Muscle layer of colon (tissue), 2 donors: ENCODE data around the gene MYO18B.

ENCODE experiments used
- H3K27ac ChIP-seq: one replicate; pipeline ENCODE4 v1.7.0; 2013; ENCODE audit warnings: low read depth, mild to moderate bottlenecking, low read length, moderate library complexity
- H3K27me3 ChIP-seq, 2 donors: one replicate each; pipeline ENCODE4 v1.7.0; 2013; ENCODE audit warnings: low read length in 2 of 2, mild to moderate bottlenecking in 2 of 2; ENCODE audit not compliant: insufficient read depth in 2 of 2, control insufficient read depth in 1 of 2
- H3K36me3 ChIP-seq: one replicate; pipeline ENCODE4 v1.7.0; 2013; ENCODE audit warnings: mild to moderate bottlenecking, low read length; ENCODE audit not compliant: insufficient read depth
- H3K4me1 ChIP-seq: one replicate; pipeline ENCODE4 v1.7.0; 2013; ENCODE audit warnings: mild to moderate bottlenecking, low read length; ENCODE audit not compliant: insufficient read depth
- H3K4me3 ChIP-seq, 2 donors: one replicate each; pipeline ENCODE4 v1.7.0; 2013; ENCODE audit warnings: low read length in 2 of 2, low read depth in 1 of 2, mild to moderate bottlenecking in 1 of 2, moderate library complexity in 1 of 2
- H3K9ac ChIP-seq: one replicate; pipeline ENCODE4 v1.7.0; 2013; ENCODE audit warnings: low read length
- H3K9me3 ChIP-seq: one replicate; pipeline ENCODE4 v1.7.0; 2013; ENCODE audit warnings: mild to moderate bottlenecking, low read length
- donor health status: abdominal sarcoma.
- donor health status: Adenocarcinoma of cecum.

The MYO18B gene

DNA sequence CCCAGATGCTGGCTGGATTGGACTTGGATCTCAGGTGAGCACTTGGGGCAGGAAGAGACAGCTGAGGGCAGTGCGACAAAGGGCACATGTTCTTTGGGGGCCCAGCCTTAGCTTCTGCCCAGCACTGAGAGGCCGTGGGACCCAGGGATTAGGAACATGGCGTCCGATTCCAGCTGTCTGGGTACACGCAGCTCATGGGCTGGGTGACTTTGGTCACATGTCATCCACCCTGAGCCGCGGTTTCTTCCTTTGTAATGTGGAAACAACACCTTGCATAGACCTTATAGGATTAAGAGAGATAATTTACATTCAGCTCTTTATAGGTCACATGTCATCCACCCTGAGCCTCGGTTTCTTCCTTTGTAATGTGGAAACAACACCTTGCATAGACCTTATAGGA, 39.8 kb downstream of the MYO18B start:
- no peaks in the 10 kb centered on the region for H3K9me3 ChIP-seq
- no peaks in the 10 kb centered on the region for H3K27me3 ChIP-seq
- no peak overlapping the region for H3K9ac ChIP-seq
- H3K4me3 ChIP-seq: no peak overlapping the region
- no peak overlapping the region for H3K27ac ChIP-seq
- H3K36me3 ChIP-seq: no peaks in the 10 kb centered on the region
- H3K4me1 ChIP-seq: peaks cover 7% of the 10 kb centered on the region

DNA sequence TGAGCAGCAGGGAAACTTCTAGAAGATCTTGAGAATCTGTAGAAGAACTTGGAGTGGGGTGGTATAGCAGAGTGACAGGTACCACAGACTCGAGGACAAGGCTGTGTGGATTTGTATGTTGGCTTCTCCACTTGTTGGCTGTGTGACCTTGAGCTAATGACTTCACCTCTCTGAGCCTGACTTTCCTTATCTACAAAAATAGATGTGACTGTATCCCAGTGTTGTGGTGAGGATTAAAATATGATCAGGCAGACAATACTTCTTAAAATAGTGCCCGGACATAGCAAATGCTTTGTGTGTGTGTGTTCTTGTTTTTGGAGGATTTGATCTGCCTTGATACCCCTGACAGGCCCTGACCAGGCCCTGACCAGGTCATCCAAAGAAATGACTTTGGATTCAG, 40.8 kb downstream of the MYO18B start:
- Histone ChIP-seq H3K9me3 (no peaks in the 10 kb centered on the region), H3K9ac (no peak overlapping the region), H3K27ac (no peak overlapping the region), H3K36me3 (no peaks in the 10 kb centered on the region), H3K27me3 (no peaks in the 10 kb centered on the region), H3K4me1 (peaks cover 7% of the 10 kb centered on the region), H3K4me3 (no peak overlapping the region)

DNA sequence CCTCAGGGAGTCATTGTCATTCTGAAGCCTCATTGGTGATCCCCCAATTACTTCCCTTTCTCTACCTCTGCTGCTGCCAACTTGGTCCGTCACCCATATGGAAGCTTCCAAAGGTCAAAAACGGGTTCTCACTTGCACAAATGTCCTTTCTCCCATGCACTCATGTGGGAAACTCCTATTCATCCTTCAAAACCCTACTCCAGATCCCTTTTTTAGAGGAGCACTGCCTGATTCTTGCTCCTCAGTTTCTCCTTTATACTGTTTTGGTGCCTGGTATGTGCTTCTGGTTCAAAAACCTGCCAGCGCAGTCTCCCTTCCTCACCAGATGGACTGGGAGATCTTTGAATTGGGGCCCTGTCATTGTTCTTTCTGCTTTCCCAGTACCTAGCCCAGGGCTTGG, 41.9 kb downstream of the MYO18B start:
- Histone ChIP-seq H3K27ac (no peak overlapping the region), H3K9ac (no peak overlapping the region), H3K4me1 (peaks cover 7% of the 10 kb centered on the region), H3K36me3 (no peaks in the 10 kb centered on the region), H3K9me3 (no peaks in the 10 kb centered on the region), H3K27me3 (no peaks in the 10 kb centered on the region), H3K4me3 (no peak overlapping the region)

GRCh38 chr22:25786165-25786564, 44.2 kb downstream of the MYO18B start:
- H3K4me1 ChIP-seq: no peaks in the 10 kb centered on the region
- H3K9ac ChIP-seq: no peak overlapping the region
- no peak overlapping the region for H3K4me3 ChIP-seq
- H3K36me3 ChIP-seq: no peaks in the 10 kb centered on the region
- no peaks in the 10 kb centered on the region for H3K9me3 ChIP-seq
- H3K27me3 ChIP-seq: no peaks in the 10 kb centered on the region
- no peak overlapping the region for H3K27ac ChIP-seq

GRCh38 chr22:25791556-25791955, 49.6 kb downstream of the MYO18B start:
- Histone ChIP-seq H3K27me3 (no peaks in the 10 kb centered on the region), H3K9ac (no peak overlapping the region), H3K4me1 (no peaks in the 10 kb centered on the region)

GRCh38 chr22:25795478-25795877, 53.5 kb downstream of the MYO18B start:
- Histone ChIP-seq H3K27me3 (peaks cover 0 to 1% of the 10 kb centered on the region in 2 donors), H3K27ac (no peak overlapping the region), H3K36me3 (no peaks in the 10 kb centered on the region), H3K4me1 (no peaks in the 10 kb centered on the region), H3K4me3 (no peak overlapping the region), H3K9me3 (no peaks in the 10 kb centered on the region), H3K9ac (no peak overlapping the region)

More at GRCh38 chr22:25791556-25791955, 49.6 kb downstream of the MYO18B start:
- Histone ChIP-seq H3K27ac (no peak overlapping the region), H3K9me3 (no peaks in the 10 kb centered on the region), H3K36me3 (no peaks in the 10 kb centered on the region), H3K4me3 (no peak overlapping the region)

- H3K9me3 ChIP-seq: no peaks in the 10 kb centered on the region
- H3K9ac ChIP-seq: no peak overlapping the region
- no peaks in the 10 kb centered on the region for H3K4me1 ChIP-seq
- H3K27ac ChIP-seq: no peak overlapping the region
- peaks cover 0 to 5% of the 10 kb centered on the region in 2 donors for H3K27me3 ChIP-seq
- no peaks in the 10 kb centered on the region for H3K36me3 ChIP-seq
- H3K4me3 ChIP-seq: no peak overlapping the region
Observed at GRCh38 chr22:25797498-25798290, 55.7 kb downstream of the MYO18B start.

GRCh38 chr22:25800766-25801165, 58.8 kb downstream of the MYO18B start:
- H3K4me1 ChIP-seq: no peaks in the 10 kb centered on the region
- H3K36me3 ChIP-seq: no peaks in the 10 kb centered on the region
- no peak overlapping the region for H3K4me3 ChIP-seq
- peaks cover 0 to 5% of the 10 kb centered on the region in 2 donors for H3K27me3 ChIP-seq
- no peak overlapping the region for H3K9ac ChIP-seq
- no peaks in the 10 kb centered on the region for H3K9me3 ChIP-seq
- H3K27ac ChIP-seq: no peak overlapping the region

GRCh38 chr22:25802018-25802417, 60.0 kb downstream of the MYO18B start:
- H3K9me3 ChIP-seq: no peaks in the 10 kb centered on the region
- peaks cover 0 to 5% of the 10 kb centered on the region in 2 donors for H3K27me3 ChIP-seq
- no peaks in the 10 kb centered on the region for H3K36me3 ChIP-seq
- no peak overlapping the region for H3K9ac ChIP-seq
- no peaks in the 10 kb centered on the region for H3K4me1 ChIP-seq
- H3K4me3 ChIP-seq: no peak overlapping the region
- no peak overlapping the region for H3K27ac ChIP-seq

GRCh38 chr22:25804676-25805075, 62.7 kb downstream of the MYO18B start:
- H3K4me1 ChIP-seq: no peaks in the 10 kb centered on the region
- no peak overlapping the region for H3K4me3 ChIP-seq
- H3K27me3 ChIP-seq: peaks cover 0 to 5% of the 10 kb centered on the region in 2 donors
- peaks cover 3% of the 10 kb centered on the region for H3K9me3 ChIP-seq
- no peaks in the 10 kb centered on the region for H3K36me3 ChIP-seq
- H3K9ac ChIP-seq: no peak overlapping the region
- no peak overlapping the region for H3K27ac ChIP-seq

DNA sequence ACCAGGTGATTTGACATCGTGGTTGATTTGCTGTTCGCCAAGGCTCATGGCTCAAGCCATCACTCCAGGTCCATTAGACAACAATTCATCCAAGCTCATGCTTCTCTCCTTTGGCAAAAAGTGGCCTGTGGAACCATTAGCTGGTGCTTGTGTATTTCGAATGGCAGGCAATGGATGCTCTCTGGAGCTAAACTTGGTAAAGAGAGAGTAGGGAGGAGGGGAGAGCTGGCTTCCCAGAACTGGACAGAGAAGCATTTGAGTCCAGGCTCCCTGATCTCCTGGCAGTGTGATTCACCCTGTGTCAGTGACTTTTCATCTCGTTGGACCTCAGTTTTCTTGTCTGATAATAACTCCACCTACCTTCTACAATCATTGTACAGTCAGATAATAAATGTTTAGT, 64.6 kb downstream of the MYO18B start:
- peaks cover 3% of the 10 kb centered on the region for H3K9me3 ChIP-seq
- no peaks in the 10 kb centered on the region for H3K4me1 ChIP-seq
- H3K27me3 ChIP-seq: no peaks in the 10 kb centered on the region
- no peak overlapping the region for H3K4me3 ChIP-seq
- no peak overlapping the region for H3K27ac ChIP-seq
- H3K36me3 ChIP-seq: no peaks in the 10 kb centered on the region
- H3K9ac ChIP-seq: no peak overlapping the region

DNA sequence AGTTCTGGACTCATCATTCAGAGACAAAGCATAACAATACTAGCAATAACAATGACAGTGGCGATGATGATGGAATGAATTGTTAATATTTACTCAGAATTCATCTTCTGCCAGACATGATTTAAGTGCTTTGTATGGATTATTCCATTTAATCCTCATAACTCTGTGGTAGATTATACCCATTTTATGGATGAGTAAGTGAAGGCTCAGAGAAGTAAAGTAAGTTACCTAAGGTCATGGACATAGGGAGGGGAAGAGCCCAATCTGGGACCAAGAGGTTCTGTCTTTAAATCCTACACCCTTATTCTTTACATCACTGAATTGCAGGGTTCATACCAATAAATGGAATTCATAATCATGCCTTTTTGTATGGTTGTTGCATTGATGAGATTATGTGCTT, 72.7 kb downstream of the MYO18B start:
- Histone ChIP-seq H3K4me1 (no peaks in the 10 kb centered on the region), H3K9me3 (no peaks in the 10 kb centered on the region), H3K27me3 (peaks cover 0 to 7% of the 10 kb centered on the region in 2 donors), H3K36me3 (no peaks in the 10 kb centered on the region), H3K9ac (no peak overlapping the region), H3K27ac (no peak overlapping the region), H3K4me3 (no peak overlapping the region)
